Measurements from ENCODE around the gene ARHGAP24.
"Not testable (repeated sequence)": the region's sequence is repeated elsewhere in the genome, so short reads cannot be mapped to it uniquely, and the experiment has no call there.

The ARHGAP24 gene

GRCh38 chr4:85951099-85951498 is 476.1 kb downstream of the ARHGAP24 start:
- DNase-seq (ENCODE audit: low read depth in 1 of 2, low spot score in 1 of 2) = no peak

GRCh38 chr4:85952528-85952927 is 477.6 kb downstream of the ARHGAP24 start:
- no peak for DNase-seq (ENCODE audit: low read depth in 1 of 2, low spot score in 1 of 2)

DNA sequence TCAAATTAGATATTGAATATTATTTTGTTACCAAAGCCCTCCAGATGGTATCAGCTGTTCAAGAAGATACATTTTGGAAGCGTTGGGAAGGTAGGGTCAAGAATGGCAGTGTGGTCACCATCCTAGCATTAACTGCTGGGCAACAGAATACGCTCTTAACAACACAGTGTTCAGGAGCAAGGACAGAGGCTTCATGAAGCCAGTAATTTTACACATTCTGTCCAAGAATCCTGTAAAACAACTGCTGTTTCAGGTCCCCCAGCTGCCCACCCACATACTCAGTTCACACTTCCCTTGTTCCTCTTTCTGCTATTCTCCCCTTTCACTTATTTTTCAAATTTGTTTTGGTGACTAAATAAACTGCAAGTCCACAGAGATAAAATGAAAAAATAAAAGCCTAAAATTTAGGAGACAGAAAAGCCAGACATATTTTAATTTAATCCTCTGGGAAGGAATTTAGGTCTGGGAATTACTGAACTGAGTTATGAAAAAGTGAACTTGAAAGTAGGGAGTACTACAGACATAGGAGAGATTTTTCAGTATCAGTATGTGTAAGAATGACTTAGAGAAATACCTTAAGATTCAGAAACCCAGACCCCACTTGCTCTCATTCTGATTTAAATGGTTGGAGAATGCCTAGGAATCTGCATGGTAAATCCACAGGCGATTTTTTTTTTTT is 478.2 kb downstream of the ARHGAP24 start:
- no peak for DNase-seq (ENCODE audit: low read depth in 1 of 2, low spot score in 1 of 2)

GRCh38 chr4:85953651-85954018 is 478.7 kb downstream of the ARHGAP24 start:
- no peak for DNase-seq (ENCODE audit: low read depth in 1 of 2, low spot score in 1 of 2)

DNA sequence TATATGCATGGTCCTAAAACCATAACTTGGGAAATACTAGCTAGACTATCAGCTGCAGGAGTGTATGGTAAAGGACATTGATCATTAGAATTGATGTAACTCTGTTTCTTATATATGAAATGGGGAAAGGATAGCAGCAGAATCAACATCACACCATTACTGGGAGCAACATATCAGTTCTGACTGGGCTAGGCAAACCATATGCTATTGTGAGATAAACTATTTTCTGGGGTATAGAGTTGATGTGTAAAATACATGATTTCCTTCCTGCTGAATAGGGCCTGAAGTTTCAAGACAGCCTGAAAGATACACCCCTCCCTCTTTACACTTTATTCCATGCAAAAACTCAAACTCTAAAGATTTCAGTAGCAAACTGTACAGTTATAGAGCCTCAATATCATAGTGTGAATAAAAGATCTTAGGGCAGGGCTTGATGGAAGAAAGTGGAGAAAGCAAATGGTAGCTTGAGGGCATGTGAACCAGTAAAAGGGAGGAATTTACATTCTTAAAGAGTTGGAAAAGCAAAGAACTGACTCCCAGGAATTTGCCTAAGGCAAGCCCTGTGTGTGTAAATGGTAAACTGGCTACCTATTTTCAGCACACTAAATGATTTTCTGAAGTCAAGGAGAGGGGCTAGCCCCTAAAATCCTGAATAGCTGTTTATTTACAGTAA is 480.8 kb downstream of the ARHGAP24 start:
- DNase-seq (ENCODE audit: low read depth in 1 of 2, low spot score in 1 of 2) = no peak

DNA sequence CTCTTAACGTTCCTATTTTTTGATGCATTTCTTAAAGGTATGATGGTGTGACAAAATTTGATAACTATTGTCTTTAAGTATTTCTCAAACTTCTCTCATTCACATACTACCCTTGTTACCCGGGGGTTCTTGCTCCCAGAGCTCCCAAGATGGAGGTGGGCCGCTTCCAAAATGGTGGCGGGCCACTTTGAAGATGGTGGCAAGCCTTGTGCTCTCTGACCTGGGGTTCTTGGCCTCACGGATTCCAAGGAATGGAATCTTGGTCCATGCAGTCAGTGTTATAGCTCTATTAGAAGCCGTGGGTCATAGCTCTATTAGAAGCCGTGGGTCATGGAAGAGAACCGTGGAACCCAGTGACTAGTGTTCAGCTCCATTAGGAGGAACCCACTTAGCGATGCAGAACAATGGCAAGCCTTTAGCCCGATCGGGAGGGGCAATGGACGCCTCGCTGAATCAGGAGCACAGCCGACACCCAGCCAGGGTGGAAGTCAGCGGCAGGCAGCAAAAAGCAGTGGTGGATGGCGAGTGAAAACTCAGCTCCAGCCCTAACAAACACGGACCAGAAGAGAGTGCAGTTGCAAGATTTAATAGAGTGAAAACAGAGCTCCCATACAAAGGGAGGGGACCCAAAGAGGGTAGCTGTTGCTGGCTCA is 481.5 kb downstream of the ARHGAP24 start:
- DNase-seq (ENCODE audit: low read depth in 1 of 2, low spot score in 1 of 2) = no peak

DNA sequence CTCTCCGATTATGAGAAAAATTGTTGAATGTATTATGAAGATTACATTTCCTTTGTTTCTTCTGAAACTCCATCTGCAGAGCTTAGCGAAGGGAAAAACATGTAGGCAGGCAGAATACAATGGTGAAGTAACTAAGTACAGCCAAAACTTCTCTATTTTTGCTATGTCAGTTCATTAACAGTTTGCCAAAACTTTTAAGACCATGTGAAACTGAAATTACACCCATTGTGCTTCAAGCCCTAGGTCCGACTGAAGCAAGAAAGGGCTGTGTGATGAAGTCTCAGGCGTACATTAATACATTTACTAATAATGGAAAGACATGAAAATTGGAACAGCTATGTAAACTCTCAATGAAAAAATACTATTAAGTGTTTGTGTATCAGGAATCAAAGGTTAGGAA is 486.9 kb downstream of the ARHGAP24 start:
- no peak for DNase-seq (ENCODE audit: low read depth in 1 of 2, low spot score in 1 of 2)

DNA sequence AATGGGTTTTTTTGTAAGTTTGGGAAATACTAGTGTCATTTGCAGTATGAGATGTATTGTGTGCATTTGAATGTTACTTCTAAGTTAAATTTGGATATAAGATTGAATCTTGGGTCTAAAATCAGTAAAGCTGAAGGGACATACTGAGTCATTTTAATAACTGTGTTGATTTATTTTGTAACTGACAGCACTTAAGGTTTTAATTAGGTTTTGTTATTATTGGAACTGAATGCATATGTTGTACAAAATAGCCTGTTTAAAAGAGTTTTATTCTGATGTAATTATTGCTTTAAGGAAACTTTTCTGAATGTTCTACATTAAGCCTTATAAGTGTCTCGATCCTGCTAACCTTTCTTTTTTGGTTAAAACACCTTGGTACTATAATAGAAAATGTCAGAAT is 488.3 kb downstream of the ARHGAP24 start:
- DNase-seq (ENCODE audit: low read depth in 1 of 2, low spot score in 1 of 2) = no peak

DNA sequence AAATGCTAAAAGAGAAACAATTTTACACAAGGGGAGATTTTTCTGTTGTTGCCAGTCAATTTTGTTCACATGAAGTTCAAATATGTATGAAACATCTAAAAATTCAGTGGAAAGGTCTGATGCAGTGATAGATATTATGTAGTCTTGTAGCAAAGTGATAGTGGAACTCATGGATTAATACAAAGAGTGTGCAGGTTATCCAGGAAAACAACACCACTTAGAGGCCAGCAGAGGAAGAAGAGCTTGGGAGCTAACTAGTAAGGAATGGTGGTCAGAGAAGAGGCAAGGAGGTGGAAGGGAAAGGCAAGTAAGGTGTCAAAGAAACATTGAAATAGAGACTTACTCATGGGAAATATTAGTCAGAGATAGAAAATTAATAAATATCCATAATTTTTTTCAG is 489.3 kb downstream of the ARHGAP24 start:
- DNase-seq (ENCODE audit: low read depth in 1 of 2, low spot score in 1 of 2) = no peak

DNA sequence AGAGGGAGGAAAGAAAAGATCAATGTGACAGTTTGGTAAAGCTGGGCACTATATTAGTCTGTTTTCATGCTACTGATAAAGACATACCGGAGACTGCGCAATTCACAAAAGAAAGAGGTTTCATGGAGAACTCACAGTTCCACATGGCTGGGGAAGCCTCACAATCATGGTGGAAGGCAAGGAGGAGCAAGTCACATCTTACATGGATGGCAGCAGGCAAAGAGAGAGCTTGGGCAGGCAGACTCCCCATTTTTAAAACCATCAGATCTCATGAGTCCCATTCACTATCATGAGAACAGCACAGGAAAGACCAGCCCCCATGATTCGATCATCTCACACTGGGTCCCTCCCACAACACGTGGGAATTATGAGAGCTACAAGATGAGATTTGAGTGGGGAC is 490.1 kb downstream of the ARHGAP24 start:
- DNase-seq (ENCODE audit: low read depth in 1 of 2, low spot score in 1 of 2) = not testable (repeated sequence)

- DNase-seq (ENCODE audit: low read depth in 1 of 2, low spot score in 1 of 2) = no peak
Measured at GRCh38 chr4:85965529-85965928, 490.6 kb downstream of the ARHGAP24 start.

- DNase-seq (ENCODE audit: low read depth in 1 of 2, low spot score in 1 of 2) = no peak
Measured at GRCh38 chr4:85966373-85966772, 491.4 kb downstream of the ARHGAP24 start.

GRCh38 chr4:85967872-85968271 is 492.9 kb downstream of the ARHGAP24 start:
- no peak for DNase-seq (ENCODE audit: low read depth in 1 of 2, low spot score in 1 of 2)

GRCh38 chr4:85968945-85969819 is 494.2 kb downstream of the ARHGAP24 start:
- DNase-seq (ENCODE audit: low read depth in 1 of 2, low spot score in 1 of 2) = no peak

DNA sequence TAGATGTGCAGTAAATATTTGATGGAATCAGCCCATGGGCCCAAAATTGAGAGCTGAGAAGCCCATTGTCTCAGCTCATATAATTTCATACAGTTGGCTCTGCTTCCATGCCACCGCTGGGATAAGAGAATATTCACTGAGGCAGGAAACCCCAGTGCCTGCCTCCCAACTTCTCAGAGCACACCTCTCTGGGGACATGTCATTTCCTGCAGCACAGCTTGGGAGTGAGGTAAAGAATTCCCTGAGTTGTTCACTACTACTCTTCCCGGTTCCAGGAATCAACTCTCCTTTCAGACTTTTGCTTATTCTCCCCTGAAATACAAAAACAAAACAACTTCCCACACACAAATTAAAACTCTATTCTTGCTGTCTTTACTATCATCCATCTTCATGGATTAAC is 495.6 kb downstream of the ARHGAP24 start:
- DNase-seq (ENCODE audit: low read depth in 1 of 2, low spot score in 1 of 2) = no peak

DNA sequence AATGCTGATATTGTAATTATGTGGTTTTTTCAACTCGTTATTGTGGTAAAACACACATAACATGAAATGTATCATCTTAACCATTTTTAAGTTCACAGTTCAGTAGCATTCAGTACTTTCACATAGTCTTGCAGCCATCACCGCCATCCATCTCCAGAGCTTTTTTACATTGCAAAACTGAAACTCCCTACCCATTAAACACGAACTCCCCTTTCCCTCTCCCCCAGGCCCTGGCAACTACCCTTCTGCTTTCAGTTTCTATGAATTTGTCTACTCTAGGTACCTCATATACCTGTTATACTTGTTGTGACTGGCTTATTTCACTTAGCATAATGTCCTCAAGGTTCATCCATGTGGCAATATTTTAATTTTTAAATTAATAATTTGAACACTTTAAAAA is 504.3 kb downstream of the ARHGAP24 start:
- no peak for DNase-seq (ENCODE audit: low read depth in 1 of 2, low spot score in 1 of 2)

DNA sequence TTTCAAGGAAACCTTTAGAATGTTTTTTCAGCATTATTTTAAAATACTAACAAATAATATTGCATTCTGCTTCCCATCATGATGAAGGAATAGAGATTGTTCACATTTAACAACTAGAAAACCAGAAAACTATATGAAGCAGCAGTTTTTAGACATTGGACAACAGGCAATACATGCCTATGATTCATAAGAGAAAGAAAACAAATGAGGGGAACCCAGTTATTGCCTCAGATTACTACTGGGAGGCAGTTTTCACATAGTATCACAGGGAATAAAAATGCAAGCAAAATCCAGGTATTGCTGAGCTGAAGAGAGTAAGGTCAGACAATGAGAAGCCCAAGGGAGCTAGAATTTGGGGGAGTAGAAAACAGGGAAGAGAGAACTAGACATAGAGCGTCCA is 511.3 kb downstream of the ARHGAP24 start:
- DNase-seq (ENCODE audit: low read depth in 1 of 2, low spot score in 1 of 2) = no peak

DNA sequence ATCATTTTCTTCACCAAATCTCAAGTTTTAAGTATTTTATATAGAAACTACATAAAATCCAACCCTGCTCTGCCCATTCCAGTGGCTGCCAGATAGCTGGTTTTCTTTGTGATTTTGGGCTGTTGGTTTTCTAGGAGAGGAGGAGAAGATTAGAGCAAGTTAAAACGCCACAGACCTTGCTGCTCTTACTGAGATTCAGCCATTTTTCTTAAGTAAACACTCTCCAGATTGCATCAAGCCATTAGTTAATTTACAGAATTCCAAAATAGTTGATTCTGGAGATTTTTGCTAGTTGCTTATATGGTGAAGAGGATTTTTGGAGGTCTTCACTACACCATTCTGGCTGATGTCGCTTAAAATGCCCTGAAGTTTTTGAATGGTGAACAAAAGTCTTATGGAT is 518.7 kb downstream of the ARHGAP24 start:
- DNase-seq (ENCODE audit: low read depth in 1 of 2, low spot score in 1 of 2) = no peak

GRCh38 chr4:85994576-85994975 is 519.6 kb downstream of the ARHGAP24 start:
- no peak for DNase-seq (ENCODE audit: low read depth in 1 of 2, low spot score in 1 of 2)

- DNase-seq (ENCODE audit: low read depth in 1 of 2, low spot score in 1 of 2) = no peak
Measured at GRCh38 chr4:85995361-85995760, 520.4 kb downstream of the ARHGAP24 start.

DNA sequence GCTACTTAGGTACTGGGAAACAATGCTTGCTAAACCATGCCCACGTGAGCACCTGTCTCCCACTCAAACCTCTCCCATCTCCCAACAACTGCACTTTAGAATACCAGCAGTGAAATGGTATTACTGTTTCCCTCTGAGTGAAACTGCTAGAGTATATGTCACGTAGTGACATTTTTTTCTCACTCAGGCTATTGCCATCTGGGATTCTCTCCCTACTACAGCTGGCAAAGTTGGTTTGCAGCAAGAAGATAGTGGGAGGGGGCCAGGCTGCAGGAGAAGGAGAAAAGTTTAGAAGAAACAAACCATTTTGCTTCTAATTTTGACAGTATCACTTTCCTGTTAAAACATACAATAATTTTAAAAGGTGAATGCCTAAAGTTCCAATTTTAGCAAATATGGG is 526.6 kb downstream of the ARHGAP24 start:
- DNase-seq (ENCODE audit: low read depth in 1 of 2, low spot score in 1 of 2) = no peak

GRCh38 chr4:86004030-86004429 is 529.1 kb downstream of the ARHGAP24 start:
- no peak for DNase-seq (ENCODE audit: low read depth in 1 of 2, low spot score in 1 of 2)
